GM21423 (cell line): ENCODE data around the gene LRP2.

Experiments used
- ATAC-seq: cut with Tn5 transposase; IDR thresholded peaks from one replicate; pipeline ENCODE4 v1.9.1; 2021; ENCODE audit warnings: mild to moderate bottlenecking, moderate library complexity; ENCODE audit not compliant: unreplicated experiment

The LRP2 gene

DNA sequence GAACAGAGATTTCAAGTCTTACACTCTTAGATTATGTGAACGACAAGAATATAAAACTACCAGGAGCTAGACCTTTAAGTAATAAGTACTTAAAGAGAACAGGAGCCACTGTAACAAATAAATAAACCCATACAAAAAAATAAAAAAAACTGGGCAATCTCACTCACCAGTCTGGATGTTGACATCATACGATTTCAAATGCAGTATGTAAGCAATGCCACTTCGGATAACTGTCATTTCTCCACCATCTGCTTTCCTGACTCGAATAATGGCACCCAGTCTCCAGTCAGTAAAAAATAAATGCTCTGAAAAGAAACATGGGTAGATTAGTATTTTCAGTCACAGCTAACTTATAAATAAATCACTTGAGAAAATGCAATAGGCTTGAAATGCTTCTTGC lies 115.1 kb downstream of the LRP2 start:
- ATAC-seq, result no peak

DNA sequence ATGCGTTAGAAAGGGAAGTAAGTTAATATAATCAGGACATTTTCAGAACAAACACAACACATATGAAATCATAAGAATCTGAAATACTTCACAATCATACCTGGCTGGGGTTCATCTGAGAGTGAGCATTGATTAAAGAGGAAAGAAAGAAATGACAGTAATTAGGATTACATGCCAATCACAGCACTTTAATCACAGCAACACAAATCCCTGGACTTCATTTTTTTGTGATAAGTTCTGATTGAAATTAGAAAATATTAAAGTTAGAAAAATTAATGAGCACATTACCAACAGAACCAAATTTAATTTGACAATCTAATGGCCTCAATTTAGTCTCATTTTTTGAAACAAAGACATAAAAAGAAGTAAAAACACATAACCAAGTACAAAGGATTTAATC lies 121.9 kb downstream of the LRP2 start:
- ATAC-seq, result no peak

DNA sequence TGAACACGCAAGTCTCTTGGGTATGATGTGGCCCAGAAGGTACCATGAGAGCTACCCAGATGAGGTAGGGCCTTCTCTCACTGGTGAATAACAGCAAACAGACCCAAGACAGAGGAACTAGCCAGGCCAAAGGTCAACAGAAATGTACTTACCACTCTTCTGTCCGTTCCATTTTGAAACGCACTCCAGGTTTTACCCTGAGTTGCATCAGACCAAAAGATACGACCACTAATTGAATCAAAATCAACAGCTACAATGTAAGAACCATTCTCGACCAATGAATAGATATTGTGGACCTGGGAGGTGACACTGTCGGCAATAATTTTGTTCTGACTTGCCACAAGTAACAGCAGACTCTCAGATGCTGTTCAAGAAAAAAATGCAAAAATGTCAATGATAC lies 124.4 kb downstream of the LRP2 start:
- no peak for ATAC-seq

DNA sequence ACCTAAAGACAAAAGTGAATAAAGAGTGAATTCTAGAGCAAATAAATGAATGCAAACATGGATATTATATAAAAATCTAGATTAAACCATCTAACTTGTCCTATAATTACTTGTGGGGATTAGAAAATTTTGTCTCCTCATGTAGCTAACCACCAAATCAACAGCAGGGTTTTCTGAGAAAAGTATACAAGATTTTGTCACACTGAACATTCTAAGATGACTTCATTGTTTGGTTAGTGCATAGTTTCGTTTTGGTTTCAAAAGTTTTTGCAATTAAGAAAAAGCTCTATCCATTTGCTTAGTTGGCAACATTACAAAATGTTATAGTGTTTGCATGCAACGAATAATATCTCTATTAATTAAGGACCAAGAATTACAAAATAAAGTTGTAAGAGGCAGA lies 125.0 kb downstream of the LRP2 start:
- ATAC-seq, result no peak

DNA sequence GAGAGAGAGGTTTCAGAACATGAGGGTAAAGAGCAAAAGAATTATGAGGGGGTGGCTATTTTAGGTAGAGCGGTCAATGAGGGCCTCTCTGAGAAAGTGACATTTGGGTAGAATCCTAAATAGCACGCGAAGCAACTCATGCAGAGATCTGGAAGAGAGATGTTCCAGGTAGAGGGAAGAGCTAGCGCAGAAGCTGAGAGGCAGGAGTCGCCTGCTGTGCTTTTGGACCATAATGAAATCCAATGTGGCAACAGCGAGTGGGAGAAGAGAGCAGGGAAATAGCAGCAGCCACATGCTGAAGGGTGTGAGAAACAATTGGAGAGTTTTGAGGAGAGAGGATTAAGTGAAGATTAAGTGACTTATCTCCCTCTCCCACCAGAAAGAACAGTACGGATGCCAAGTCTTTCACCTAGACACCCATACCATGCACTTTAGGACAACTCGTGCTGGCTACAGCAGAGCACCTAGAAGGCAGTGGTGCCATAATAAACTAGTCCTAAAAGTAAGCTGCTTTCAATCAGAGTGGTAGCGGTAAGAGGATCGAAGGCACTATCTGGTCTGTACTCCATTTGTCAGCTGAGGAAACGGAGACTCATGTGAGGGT lies 129.7 kb downstream of the LRP2 start:
- ATAC-seq, result no peak

DNA sequence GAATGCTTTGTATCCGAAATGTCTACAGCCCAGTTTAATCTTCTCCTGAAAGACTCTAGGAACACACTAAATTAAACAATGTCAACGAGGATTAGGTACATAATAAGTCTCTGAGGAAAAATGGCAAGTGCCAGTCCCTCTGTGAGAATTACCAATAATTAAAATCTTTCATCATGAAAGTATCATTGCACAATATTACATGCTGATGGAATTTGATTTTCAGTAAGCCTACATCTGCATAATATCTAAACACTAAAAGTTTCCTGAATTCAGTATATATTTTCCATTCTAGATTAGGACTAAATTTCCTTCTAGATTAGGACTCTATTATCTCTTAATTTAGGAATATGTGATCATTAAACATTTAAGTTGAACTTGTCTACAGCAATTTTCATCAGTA lies 132.1 kb downstream of the LRP2 start:
- ATAC-seq, result no peak

DNA sequence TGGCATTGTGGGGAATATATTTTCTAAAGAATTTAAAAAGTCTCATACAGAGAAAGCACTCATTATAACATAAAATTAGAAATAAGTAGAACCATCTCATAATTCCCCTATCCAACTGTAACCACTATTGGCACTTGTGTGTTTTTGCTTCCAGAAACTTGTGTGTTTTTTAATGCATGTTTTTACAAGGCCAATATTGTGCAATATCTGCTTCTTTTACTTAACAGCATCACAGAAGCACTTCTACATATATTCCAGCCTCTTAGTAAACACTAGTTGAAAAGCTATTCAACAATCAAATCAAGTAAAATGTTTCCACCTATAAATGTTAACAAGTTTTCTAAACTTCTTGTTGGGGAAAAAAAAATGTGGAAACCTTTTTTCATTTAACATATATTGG lies 132.7 kb downstream of the LRP2 start:
- ATAC-seq, result no peak

DNA sequence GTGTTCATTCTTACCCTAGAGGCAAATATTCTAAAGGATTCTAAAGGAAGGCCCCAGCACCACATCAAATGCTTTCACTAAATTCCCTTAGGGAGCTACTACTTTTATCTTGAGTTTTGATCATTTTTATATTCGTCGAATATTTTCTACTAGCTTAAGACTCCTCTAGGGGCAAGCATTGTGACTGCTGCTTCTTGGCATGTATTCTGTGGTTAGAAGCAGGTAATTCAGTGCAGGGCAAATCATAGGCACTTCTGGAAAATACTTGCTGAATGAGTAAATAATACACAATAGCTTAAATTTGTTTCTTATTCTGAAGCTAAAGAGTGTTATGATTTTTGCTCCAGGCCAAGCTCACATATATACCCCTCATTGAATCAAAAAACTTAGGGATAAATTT lies 136.4 kb downstream of the LRP2 start:
- no peak for ATAC-seq

DNA sequence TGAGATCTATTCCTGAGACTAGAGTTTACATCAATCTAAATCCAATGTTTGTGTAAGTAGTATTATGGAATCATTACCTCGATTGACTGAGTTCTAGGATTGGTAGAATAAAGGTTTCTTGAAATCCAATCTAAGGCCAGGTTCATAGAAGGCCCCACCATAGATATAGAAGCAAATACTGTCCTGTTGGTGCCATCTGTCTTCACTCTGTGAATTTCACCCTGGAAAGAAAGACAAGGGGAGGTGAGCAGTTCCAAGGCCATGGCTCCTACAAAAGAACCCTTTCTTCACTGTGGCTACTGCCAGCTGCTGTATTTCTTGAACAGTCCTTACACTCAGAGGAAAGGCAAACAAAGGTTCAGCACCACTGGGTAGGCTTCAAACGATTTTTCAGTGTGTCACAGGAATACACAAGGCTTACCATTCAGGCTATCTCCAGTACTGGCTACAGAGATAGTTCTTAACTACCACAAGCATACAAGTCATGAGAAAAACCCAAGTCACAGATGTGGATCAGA lies 137.0 kb downstream of the LRP2 start:
- no peak for ATAC-seq

DNA sequence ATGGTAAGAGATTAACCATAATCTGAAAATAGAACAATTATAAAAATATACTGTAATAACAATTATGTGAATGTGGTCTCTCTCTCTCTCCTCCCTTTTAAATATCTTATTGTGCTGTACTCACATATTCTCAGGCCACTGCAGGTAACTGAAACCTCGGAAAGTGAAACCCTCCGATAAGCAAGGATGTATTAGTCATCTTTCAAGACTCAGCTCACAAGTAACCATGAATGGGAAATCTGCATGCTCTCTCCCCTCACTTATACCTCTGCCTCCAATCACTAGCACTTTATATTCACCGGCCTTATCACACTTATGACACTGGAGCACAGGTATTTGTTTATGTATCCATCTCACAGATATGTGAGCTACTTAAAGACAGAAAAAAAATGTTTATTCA lies 139.7 kb downstream of the LRP2 start:
- no peak for ATAC-seq

DNA sequence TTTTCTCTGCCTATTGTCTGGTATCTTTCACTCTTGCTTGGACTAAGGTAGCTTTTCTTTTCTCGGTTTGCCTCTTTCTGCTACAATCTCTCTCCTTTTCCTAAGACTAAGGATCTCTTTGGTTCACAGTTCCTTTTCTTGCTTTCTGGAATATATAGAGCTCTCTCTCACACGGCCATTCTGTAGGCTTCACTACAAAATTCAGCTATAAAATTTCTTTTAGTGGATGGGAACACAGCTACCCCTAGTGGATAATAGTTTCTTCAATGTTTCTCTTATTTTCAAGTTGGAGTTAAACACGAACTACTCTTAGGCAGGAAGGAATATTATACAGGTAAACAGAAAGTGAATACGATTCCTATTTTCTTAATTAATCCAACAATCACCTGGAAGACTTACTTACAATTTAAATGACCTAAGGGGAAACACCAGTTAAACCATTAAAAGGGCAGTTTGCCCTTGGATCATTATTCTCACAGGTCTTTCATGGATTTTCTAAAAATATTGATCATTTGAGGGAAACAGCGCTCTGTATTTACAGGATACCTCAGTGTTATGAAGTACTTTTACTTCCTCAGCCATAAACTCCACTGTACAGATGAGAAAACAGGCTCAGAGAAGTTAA lies 140.5 kb downstream of the LRP2 start:
- ATAC-seq, result no peak

DNA sequence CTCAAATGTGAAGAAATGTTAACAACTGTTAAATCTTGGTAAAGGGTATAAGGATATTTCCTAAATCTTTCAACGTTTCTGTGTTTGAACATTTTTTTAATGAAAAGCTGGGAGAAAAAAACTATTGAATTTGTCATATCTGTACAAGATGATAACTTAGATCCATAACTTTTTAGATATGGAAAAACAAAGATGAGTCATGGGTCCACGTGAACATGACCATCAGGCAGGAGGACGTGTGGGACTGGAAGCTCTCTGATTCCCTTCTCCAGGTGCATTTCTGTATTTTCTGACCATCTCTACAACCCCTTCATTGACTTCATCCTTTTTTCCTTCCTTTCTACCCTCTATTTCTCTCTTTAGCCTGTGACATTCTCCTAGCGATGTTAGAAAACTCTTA lies 151.4 kb downstream of the LRP2 start:
- ATAC-seq, result no peak

DNA sequence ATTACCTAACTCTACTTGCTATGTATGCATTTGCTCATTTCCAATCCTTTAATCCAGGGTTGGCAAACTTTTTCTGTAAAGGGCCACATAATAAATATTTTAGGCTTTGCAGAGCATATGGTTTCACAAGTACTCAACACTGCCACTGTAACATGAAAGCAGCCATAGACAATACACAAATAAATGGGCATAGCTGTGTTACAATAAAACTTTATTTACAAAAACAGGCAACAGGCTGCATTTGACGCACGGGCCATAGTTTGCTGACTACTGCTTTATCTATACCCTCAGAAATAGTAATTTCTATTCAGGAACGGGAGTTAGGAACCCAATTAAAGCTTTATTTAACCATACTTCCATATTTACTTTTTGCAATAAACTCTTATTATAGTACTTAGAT lies 154.3 kb downstream of the LRP2 start:
- ATAC-seq, result no peak

DNA sequence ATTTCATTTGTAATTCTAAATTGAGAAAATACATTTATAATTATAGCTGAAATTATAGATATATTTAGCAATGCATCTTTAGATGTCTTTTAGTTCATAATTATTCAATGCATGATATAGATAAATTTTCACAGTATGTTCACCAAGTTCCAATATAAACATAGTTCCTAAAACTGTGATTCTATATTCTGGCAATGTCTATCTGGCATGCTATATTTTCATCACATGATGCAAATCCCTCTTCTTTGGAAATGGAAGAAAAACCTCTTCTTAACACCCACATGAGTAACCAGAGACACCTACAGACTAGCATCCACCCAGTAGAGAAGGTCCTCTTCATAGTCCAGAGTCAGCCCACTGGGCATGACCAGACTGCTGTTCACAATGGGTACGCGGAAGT lies 157.2 kb downstream of the LRP2 start:
- no peak for ATAC-seq

DNA sequence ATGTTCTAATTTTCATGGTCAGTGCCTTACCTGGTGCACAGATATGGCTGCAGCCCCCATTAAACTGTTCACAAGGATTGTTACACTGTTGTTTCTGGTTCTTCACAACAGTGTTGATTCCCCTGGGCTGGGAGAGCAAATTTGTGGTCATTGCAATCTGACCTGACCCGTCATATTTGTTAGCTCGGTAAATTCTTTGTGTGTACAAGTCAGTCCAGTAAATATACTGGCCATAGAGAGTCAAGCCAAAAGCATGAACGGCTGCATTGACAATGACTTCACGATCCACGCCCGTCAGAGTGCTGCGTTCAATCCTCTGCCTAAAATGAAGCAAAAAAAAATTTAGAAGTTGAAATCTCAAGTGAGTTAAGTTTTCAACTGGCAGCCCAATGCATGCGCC lies 158.4 kb downstream of the LRP2 start:
- ATAC-seq, result no peak

DNA sequence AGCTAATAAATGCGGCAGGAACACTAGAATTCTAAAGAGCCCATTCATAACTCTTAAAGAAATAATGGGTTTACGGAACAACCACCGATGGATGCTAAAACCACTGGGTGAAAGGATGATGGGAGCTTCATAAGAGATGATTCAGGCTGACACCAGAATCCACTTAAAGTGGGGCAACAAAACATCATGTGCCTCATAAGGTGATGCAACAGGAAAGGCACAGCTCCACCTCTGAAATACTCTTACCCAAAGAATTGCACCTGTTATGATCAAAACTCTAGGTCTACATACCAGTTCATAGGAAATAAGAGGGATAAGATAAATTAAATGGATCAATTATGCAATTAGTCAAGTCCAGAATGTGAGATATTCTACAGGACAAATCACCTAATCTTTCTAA lies 161.6 kb downstream of the LRP2 start:
- ATAC-seq, result no peak

DNA sequence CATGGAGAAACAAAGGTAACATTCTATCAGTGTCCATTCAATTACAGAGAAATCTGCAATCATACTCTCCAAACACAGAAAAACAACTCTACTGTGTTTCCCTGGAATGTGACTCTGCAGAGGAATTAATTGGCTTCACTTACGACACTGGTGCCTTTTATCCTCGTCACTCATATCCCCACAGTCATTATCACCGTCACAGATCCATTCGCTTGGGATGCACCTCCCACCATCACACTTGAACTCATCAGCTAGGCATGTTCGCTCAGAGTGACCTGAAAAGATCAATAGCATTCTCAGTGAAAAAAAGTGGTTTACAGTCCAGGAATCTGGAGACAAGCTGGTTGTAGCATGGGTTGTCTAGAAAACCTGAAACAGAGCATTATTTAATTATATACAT lies 168.7 kb downstream of the LRP2 start:
- no peak for ATAC-seq

DNA sequence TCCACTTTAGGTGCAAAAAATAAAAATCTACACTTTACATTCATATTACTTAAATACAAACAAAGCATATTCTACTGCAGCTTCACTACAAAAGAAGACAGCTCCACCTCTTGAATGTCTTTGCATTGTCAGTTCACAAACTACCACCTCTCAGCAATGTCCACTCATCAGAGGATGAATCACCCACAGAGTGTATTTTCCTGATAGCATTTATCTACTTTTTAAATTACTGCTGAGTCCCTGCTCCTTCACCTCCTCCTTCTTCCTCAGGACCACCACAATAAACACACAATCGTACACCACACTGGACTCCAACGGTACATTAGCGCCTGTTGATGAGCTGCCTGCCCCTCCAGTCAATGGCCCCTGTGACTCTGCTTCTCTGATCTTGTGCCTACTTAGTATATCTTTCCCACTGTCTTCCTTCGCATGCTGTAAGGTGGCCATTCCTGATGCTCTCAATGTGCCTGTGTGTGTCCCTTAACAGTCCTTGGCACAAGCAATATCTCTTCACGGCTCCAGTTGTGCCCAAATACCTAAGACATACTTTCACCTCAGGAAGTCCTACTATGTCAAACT lies 172.0 kb downstream of the LRP2 start:
- no peak for ATAC-seq

DNA sequence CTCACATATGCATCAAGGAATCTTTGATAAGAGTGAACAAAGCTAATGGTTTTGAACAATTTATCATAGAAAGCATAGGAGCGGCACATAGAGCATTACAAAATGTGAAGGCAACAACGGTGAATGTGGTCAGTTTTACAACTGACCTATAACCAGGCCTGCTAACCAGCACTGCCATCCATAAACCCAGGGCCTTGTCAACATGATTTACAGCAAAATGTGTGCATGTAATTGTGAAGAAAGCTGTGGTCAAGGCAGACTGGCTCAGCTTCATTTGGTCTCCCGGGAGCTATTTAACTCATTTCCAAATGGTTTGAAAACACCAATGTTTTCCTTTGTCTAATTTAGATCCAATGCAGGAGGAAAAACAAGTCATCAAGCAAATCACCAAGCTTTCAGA lies 173.2 kb downstream of the LRP2 start:
- no peak for ATAC-seq

DNA sequence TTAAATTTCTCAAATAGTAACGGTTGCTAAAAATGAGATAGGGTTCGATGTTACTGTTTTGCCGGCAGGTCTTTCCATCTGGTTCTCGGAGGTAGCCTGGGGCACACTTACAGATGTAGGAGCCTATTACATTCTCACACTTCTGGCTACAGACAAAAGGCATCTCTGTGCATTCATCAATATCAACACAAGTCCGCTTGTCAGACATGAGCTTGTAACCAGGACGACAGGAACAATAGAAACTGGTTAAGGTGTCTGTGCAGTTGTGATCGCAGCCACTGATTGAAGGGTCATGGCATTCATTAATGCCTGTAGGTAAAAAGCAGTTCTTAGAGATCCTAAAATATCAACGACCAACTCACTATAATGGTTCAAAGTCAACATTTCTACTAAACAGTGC lies 176.6 kb downstream of the LRP2 start:
- ATAC-seq, result no peak

DNA sequence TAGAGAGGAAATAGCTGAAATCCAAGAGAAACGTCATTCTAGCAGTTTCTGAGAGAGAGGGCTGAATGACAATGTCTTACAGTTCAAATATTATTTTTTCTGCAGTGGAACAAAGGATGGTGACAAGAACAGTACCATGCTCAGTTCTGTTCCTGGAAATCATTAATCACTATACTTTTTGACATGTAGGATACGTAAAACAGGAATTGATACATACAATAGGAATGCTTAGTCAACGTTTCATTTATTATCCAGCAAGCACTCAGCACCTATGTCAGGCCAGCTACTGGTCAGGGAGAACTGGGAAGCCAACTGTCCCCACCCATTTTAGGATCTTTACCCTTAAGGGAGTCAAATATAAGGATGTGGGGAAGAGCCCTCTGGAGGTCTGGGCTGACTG lies 178.3 kb downstream of the LRP2 start:
- ATAC-seq, result no peak

DNA sequence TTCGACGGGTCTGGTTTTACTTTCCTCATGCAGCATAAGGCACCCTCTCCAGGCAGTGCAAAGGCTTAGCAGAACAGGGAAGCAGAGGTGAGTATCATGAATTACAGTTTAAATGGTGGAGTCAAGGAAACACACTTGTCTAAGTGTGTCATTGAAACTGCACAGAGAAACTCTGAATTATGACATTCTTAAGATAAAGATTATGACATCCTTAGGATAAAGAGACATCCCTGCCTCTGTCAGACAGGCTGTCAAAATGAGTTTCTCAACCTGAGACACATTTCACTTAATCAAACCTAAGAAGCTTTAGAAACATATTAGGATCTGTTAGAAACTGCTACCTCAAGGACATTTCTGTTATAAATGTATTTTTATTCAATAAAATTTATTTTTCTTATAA lies 179.8 kb downstream of the LRP2 start:
- no peak for ATAC-seq
